HG02642 (cell line): ENCODE data around the gene INPP4A.
A peak's percentile ranks its signal among the peaks of the same experiment; 100 is the strongest.

Experiments used
- ATAC-seq: cut with Tn5 transposase; IDR thresholded peaks from one replicate; pipeline ENCODE4 v1.9.1; 2021; ENCODE audit warnings: mild to moderate bottlenecking; ENCODE audit not compliant: unreplicated experiment, poor library complexity

INPP4A gene

GRCh38 chr2:98487806-98488189 is 43.1 kb downstream of the INPP4A start:
- peak; percentile 51 for ATAC-seq

- ATAC-seq = no peak
Observed at GRCh38 chr2:98488252-98488651, 43.6 kb downstream of the INPP4A start.

- ATAC-seq = no peak
Observed at GRCh38 chr2:98489486-98489885, 44.8 kb downstream of the INPP4A start.

GRCh38 chr2:98489971-98490962 is 45.6 kb downstream of the INPP4A start:
- ATAC-seq = no peak

GRCh38 chr2:98492441-98492840 is 47.8 kb downstream of the INPP4A start:
- ATAC-seq = no peak

GRCh38 chr2:98494699-98495098 is 50.0 kb downstream of the INPP4A start:
- ATAC-seq = no peak

- no peak for ATAC-seq
Observed at GRCh38 chr2:98496750-98497493, 52.3 kb downstream of the INPP4A start.

GRCh38 chr2:98498703-98499440 is 54.2 kb downstream of the INPP4A start:
- ATAC-seq = no peak

GRCh38 chr2:98500561-98500960 is 55.9 kb downstream of the INPP4A start:
- no peak for ATAC-seq

GRCh38 chr2:98501223-98501622 is 56.6 kb downstream of the INPP4A start:
- no peak for ATAC-seq

- no peak for ATAC-seq
Observed at GRCh38 chr2:98501876-98502275, 57.2 kb downstream of the INPP4A start.

GRCh38 chr2:98502556-98503335 is 58.1 kb downstream of the INPP4A start:
- no peak for ATAC-seq

GRCh38 chr2:98503481-98504105 is 58.9 kb downstream of the INPP4A start:
- no peak for ATAC-seq

GRCh38 chr2:98504381-98505109 is 59.9 kb downstream of the INPP4A start:
- no peak for ATAC-seq

- ATAC-seq = no peak
Observed at GRCh38 chr2:98505311-98505808, 60.7 kb downstream of the INPP4A start.

- ATAC-seq = no peak
Observed at GRCh38 chr2:98505971-98506664, 61.5 kb downstream of the INPP4A start.

GRCh38 chr2:98506881-98507280 is 62.2 kb downstream of the INPP4A start:
- no peak for ATAC-seq

- ATAC-seq = no peak
Observed at GRCh38 chr2:98507461-98507860, 62.8 kb downstream of the INPP4A start.
